Measurements from ENCODE around the gene EGLN2.

DNA sequence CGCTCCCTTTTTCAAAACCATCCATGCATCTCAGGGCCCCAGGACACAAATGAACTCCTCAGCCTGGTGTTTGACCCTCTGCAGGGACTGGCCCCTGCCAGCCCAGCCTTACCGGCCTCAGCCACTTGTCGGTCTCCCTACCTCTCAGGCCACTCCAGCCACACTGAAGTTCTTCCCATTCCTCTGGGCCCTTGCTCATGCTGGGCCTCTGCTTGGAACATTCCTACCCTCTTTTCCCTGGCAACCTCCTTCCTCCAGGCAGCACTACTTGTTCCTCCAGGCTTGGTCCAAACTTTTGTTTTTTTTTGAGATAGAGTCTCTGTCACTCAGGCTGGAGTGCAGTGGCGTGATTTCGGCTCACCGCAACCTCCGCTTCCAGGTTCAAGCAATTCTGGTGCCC lies 7.6 kb upstream of the EGLN2 start:
- TF ChIP-seq CTCF (IDR thresholded peaks at IDR 0.05), result no peak
- no peak for TF ChIP-seq FOXM1 (IDR thresholded peaks at IDR 0.05; ENCODE audit: low read depth)
- no peak for TF ChIP-seq TAF1 (IDR thresholded peaks at IDR 0.05; ENCODE audit: borderline replicate concordance, low read depth, low read length)
- no peak for TF ChIP-seq MXI1 (IDR thresholded peaks at IDR 0.05; ENCODE audit: low read depth, low read length)
- TF ChIP-seq, protein P1, sequence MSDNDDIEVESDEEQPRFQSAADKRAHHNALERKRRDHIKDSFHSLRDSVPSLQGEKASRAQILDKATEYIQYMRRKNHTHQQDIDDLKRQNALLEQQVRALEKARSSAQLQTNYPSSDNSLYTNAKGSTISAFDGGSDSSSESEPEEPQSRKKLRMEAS (IDR thresholded peaks at IDR 0.05; ENCODE audit: low read depth), result no peak
- TF ChIP-seq RXRA (IDR thresholded peaks at IDR 0.05; ENCODE audit: borderline replicate concordance, low read depth), result no peak
- TF ChIP-seq GABPA (IDR thresholded peaks at IDR 0.05; ENCODE audit: low read depth), result no peak
- TF ChIP-seq GATA2 (CRISPR knock-in tag; IDR thresholded peaks at IDR 0.05), result no peak
- TF ChIP-seq POLR2AphosphoS5 (IDR thresholded peaks at IDR 0.05; ENCODE audit: low read depth, low read length), result no peak
- no peak for TF ChIP-seq EP300 (IDR thresholded peaks at IDR 0.05; ENCODE audit: borderline replicate concordance in 1 of 2, low read depth in 1 of 2, low read length in 1 of 2)
- TF ChIP-seq FOSL2 (IDR thresholded peaks at IDR 0.05; ENCODE audit: borderline replicate concordance, low read depth), result no peak
